Endothelial cell of umbilical vein (primary cell): ENCODE data around the gene CYFIP2. TPM values are rescaled to one million over a fixed set of nuclear protein-coding genes. Genes with fewer than 3 reads are reported as not detected.

ENCODE experiments used
- BruUV-seq: library from RNA; stranded (reverse); fragments of 400-500 nt; replicated peaks from 2 replicates; lab custom pipeline; 2021; lab: Mats Ljungman, UMichigan
- CTCF ChIA-PET: fragments of 300-600, 350-600 bp; sonication (Branson Sonifier 250); formaldehyde crosslinking; loops from one replicate; lab custom pipeline; 2021; ENCODE audit warnings: antibody characterized with exemption, inconsistent platforms; lab: Charles Lee
- POLR2A ChIA-PET: fragments of 300-600, 350-600 bp; sonication (Branson Sonifier 250); formaldehyde crosslinking; loops from one replicate; lab custom pipeline; 2021; ENCODE audit warnings: antibody characterized with exemption, inconsistent platforms; lab: Charles Lee
- DNase-seq: peaks from one replicate; pipeline ENCODE4 v3.0.0-alpha.2; 2011; ENCODE audit warnings: low read depth, low spot score
- FAIRE-seq: peaks from 2 replicates; lab custom pipeline; 2011; peaks lifted over from hg19 to GRCh38; lab: Jason Lieb, UNC
- H2AFZ ChIP-seq: 2 replicates; pipeline ENCODE4 v1.6.0; 2012; ENCODE audit warnings: low read depth, low read length, control low read depth, inconsistent platforms
- H3K27ac ChIP-seq: 2 replicates; pipeline ENCODE4 v1.5.1; 2011; ENCODE audit warnings: low read depth, mild to moderate bottlenecking, control low read depth, low read length, moderate library complexity; ENCODE audit not compliant: insufficient read depth
- H3K27me3 ChIP-seq, 2 experiments: 2 replicates each; pipeline versions ENCODE4 v1.6.0 to v1.6.1; 2011; ENCODE audit warnings: low read length in 2 of 2, mixed read lengths in 1 of 2; ENCODE audit not compliant: control insufficient read depth in 2 of 2, insufficient read depth in 2 of 2
- H3K36me3 ChIP-seq, 2 experiments: 2 replicates in 1 of 2; 3 replicates in 1 of 2; pipeline ENCODE4 v1.5.1; 2011; ENCODE audit warnings: low read length in 2 of 2, mild to moderate bottlenecking in 1 of 2, moderate library complexity in 1 of 2; ENCODE audit not compliant: control insufficient read depth in 2 of 2, insufficient read depth in 2 of 2; ENCODE audit errors: extremely low read depth in 1 of 2
- H3K4me1 ChIP-seq: 3 replicates; pipeline ENCODE4 v1.5.1; 2011; ENCODE audit warnings: mild to moderate bottlenecking, low read length; ENCODE audit not compliant: control insufficient read depth, insufficient read depth; ENCODE audit errors: extremely low read depth
- H3K4me2 ChIP-seq: 2 replicates; pipeline ENCODE4 v1.6.1; 2011; ENCODE audit warnings: low read length, control low read depth, mixed read lengths; ENCODE audit not compliant: insufficient read depth
- H3K4me3 ChIP-seq, 3 experiments: fragments of 200-600 bp in 1 of 3; sonication (generic), shearing (Covaris generic) in 1 of 3; replicated peaks in 1 of 3; 2 replicates each; pipeline ENCODE4 v1.5.1; 2011 to 2016; ENCODE audit warnings: control low read depth in 3 of 3, low read length in 3 of 3, mild to moderate bottlenecking in 2 of 3, inconsistent platforms in 1 of 3, low read depth in 1 of 3, moderate library complexity in 1 of 3; ENCODE audit not compliant: insufficient read depth in 1 of 3
- H3K79me2 ChIP-seq: 2 replicates; pipeline ENCODE4 v1.6.0; 2012; ENCODE audit warnings: low read length, inconsistent platforms; ENCODE audit not compliant: control insufficient read depth, insufficient read depth
- H3K9ac ChIP-seq: replicated peaks from 2 replicates; pipeline ENCODE3; 2011; ENCODE audit warnings: low read length, control low read depth; ENCODE audit not compliant: insufficient read depth; ENCODE audit errors: extremely low read depth
- H3K9me1 ChIP-seq: replicated peaks from 3 replicates; pipeline ENCODE4 v1.6.0; 2011; ENCODE audit warnings: mild to moderate bottlenecking, low read length; ENCODE audit not compliant: control insufficient read depth, insufficient read depth; ENCODE audit errors: extremely low read depth
- H3K9me3 ChIP-seq: replicated peaks from 2 replicates; pipeline ENCODE4 v1.5.1; 2012; ENCODE audit warnings: low read length, inconsistent platforms; ENCODE audit not compliant: control insufficient read depth, insufficient read depth
- H4K20me1 ChIP-seq: replicated peaks from 2 replicates; pipeline ENCODE3; 2011; ENCODE audit warnings: mild to moderate bottlenecking, low read length; ENCODE audit not compliant: control insufficient read depth, insufficient read depth; ENCODE audit errors: extremely low read depth
- CTCF ChIP-seq, 2 donors: IDR thresholded peaks; 1 replicate in 1 of 2; 2 replicates in 1 of 2; pipeline ENCODE4 v1.5.1; 2011; ENCODE audit warnings: low read length in 2 of 2, mild to moderate bottlenecking in 2 of 2, moderate library complexity in 2 of 2, control low read depth in 1 of 2, inconsistent platforms in 1 of 2, low read depth in 1 of 2; ENCODE audit not compliant: insufficient read depth in 1 of 2; ENCODE audit errors: extremely low read depth in 1 of 2
- EZH2 ChIP-seq: IDR thresholded peaks from 2 replicates; pipeline ENCODE4 v1.6.1; 2012; ENCODE audit warnings: borderline replicate concordance, low read depth, mild to moderate bottlenecking, moderate library complexity, low read length, inconsistent platforms; ENCODE audit not compliant: severe bottlenecking
- FOS ChIP-seq: IDR thresholded peaks from 2 replicates; pipeline ENCODE4 v1.6.1; 2011; ENCODE audit warnings: mild to moderate bottlenecking, low read length, moderate library complexity, borderline replicate concordance; ENCODE audit not compliant: insufficient read depth
- GATA2 ChIP-seq: IDR thresholded peaks from 2 replicates; pipeline ENCODE4 v1.7.0; 2011; ENCODE audit warnings: low read depth, mild to moderate bottlenecking, moderate library complexity, mixed read lengths, low read length; ENCODE audit not compliant: insufficient read length, insufficient read depth
- JUN ChIP-seq: IDR thresholded peaks from 2 replicates; pipeline ENCODE4 v1.6.1; 2011; ENCODE audit warnings: borderline replicate concordance, low read depth; ENCODE audit not compliant: insufficient read length, insufficient read depth
- MAX ChIP-seq: IDR thresholded peaks from 2 replicates; pipeline ENCODE4 v1.6.1; 2011; ENCODE audit not compliant: insufficient read depth, insufficient read length
- MYC ChIP-seq: IDR thresholded peaks from one replicate; pipeline ENCODE4 v1.6.1; 2011; ENCODE audit warnings: mild to moderate bottlenecking, low read depth, low read length
- POLR2A ChIP-seq: IDR thresholded peaks from 2 replicates; pipeline ENCODE4 v1.6.1; 2012; ENCODE audit warnings: low read depth, mild to moderate bottlenecking, control low read depth, low read length
- POLR2AphosphoS5 ChIP-seq: IDR thresholded peaks from 2 replicates; pipeline ENCODE4 v1.6.1; 2012; ENCODE audit warnings: low read depth, mild to moderate bottlenecking, control low read depth, low read length, moderate library complexity; ENCODE audit not compliant: insufficient read depth
- dilution Hi-C: fragments of 300-500 bp; cut with MboI; formaldehyde crosslinking; loops from one replicate; pipeline ENCODE4 v1.15.0; 2019; ENCODE audit warnings: low sequenced_read_pairs; ENCODE audit not compliant: extremely low pct_ligation_motif_present
- intact Hi-C: fragments of 100-400 bp; cut with micrococcal nuclease; formaldehyde crosslinking; loops from one replicate; pipeline ENCODE4 v1.10.0; 2022
- polyA plus RNA-seq, 4 experiments: library from polyadenylated mRNA; depleted of rRNA in 3 of 4; stranded (reverse) in 3 of 4; unstranded in 1 of 4; fragments of >200 nt; gene quantifications; 2 replicates each; pipeline versions ENCODE4 v1.2.1 to v1.2.3, GENCODE V29; 2011 to 2012; ENCODE audit warnings: missing spikeins in 1 of 4
- total RNA-seq: library from RNA; stranded (reverse); gene quantifications from 2 replicates; pipeline ENCODE4 v1.2.3, GENCODE V29; 2021

The CYFIP2 gene
- total and polyA plus RNA-seq, 2 donors (not counting 3 experiments of a cell fraction or from before 2014, with no cell fraction given), result 9.2 to 22.4 TPM

GRCh38 chr5:157269165-157269671, 3.3 kb downstream of the CYFIP2 start:
- TF ChIP-seq MAX, result no peak
- no peak for TF ChIP-seq EZH2
- no peak for TF ChIP-seq JUN
- DNase-seq (no peak), FAIRE-seq (no peak)
- no peak overlapping the region for H3K4me2 ChIP-seq
- BruUV-seq, result no TSS peak
- H3K36me3 ChIP-seq, result no peaks in the 10 kb centered on the region
- no peak overlapping the region for H2AFZ ChIP-seq
- ChIA-PET POLR2A (no interaction called here), CTCF (no interaction called here)
- no peaks in the 10 kb centered on the region for H3K79me2 ChIP-seq
- no peak overlapping the region for H3K27ac ChIP-seq
- H3K9me1 ChIP-seq, result no peaks in the 10 kb centered on the region
- no peaks in the 10 kb centered on the region for H4K20me1 ChIP-seq
- H3K27me3 ChIP-seq, result peaks cover 3 to 6% of the 10 kb centered on the region in 2 experiments
- no peak overlapping the region for H3K4me3 ChIP-seq
- intact Hi-C loops, result loop anchor here (5.0 kb wide), 1 partner anchor 127 kb away; the partner anchor contains the start of gene MED7
- H3K9ac ChIP-seq, result no peak overlapping the region
- H3K9me3 ChIP-seq, result no peaks in the 10 kb centered on the region
- peaks cover 4% of the 10 kb centered on the region for H3K4me1 ChIP-seq
- dilution Hi-C loops, result no loop called here

- Histone ChIP-seq H3K27ac (no peak overlapping the region), H3K36me3 (no peaks in the 10 kb centered on the region), H3K9me3 (no peaks in the 10 kb centered on the region), H3K79me2 (no peaks in the 10 kb centered on the region), H4K20me1 (no peaks in the 10 kb centered on the region), H3K4me1 (peaks cover 4% of the 10 kb centered on the region), H3K9me1 (no peaks in the 10 kb centered on the region), H3K9ac (no peak overlapping the region), H3K4me2 (no peak overlapping the region), H3K4me3 (no peak overlapping the region), H2AFZ (no peak overlapping the region), H3K27me3 (peaks cover 3 to 4% of the 10 kb centered on the region in 2 experiments)
- CTCF ChIA-PET, result no interaction called here
- FAIRE-seq (no peak), DNase-seq (no peak)
- intact Hi-C loops (loop anchor here (5.0 kb wide), 1 partner anchor 128 kb away; the partner anchor contains the start of gene MED7), dilution Hi-C loops (no loop called here)
- no TSS peak for BruUV-seq
- POLR2A ChIA-PET, result no interaction called here
- TF ChIP-seq EZH2 (no peak), GATA2 (no peak), POLR2AphosphoS5 (no peak), MYC (no peak), CTCF (IDR thresholded peaks at IDR 0.05; ENCODE audit: extremely low read depth in 1 of 2, insufficient read depth in 1 of 2, low read depth in 1 of 2, low read length in 2 of 2) (no peak), MAX (no peak), FOS (no peak), JUN (no peak), POLR2A (no peak)
Measured at GRCh38 chr5:157269761-157270272, 3.9 kb downstream of the CYFIP2 start.
